ENCODE measurements around the gene WBP1L. TPM values are rescaled to one million over a fixed set of nuclear protein-coding genes. Genes with fewer than 3 reads are reported as not detected.
"Not testable (repeated sequence)": the region's sequence is repeated elsewhere in the genome, so short reads cannot be mapped to it uniquely, and the experiment has no call there.

WBP1L gene
- total RNA-seq, 2 experiments from 2014 or later = 31.7 to 31.9 TPM

- Mint-ChIP-seq H3K27ac (no peak overlapping the region), H3K27me3 (no peaks in the 10 kb centered on the region), H3K36me3 (ENCODE audit: low read depth) (peaks cover 35% of the 10 kb centered on the region), H3K4me1 (peaks cover 24% of the 10 kb centered on the region), H3K9me3 (no peaks in the 10 kb centered on the region), H3K4me3 (no peak overlapping the region)
- ChIA-PET POLR2A (no interaction called here), CTCF (no interaction called here)
- no peak for DNase-seq
Observed at GRCh38 chr10:102813734-102814452, 70.1 kb downstream of the WBP1L start.

DNA sequence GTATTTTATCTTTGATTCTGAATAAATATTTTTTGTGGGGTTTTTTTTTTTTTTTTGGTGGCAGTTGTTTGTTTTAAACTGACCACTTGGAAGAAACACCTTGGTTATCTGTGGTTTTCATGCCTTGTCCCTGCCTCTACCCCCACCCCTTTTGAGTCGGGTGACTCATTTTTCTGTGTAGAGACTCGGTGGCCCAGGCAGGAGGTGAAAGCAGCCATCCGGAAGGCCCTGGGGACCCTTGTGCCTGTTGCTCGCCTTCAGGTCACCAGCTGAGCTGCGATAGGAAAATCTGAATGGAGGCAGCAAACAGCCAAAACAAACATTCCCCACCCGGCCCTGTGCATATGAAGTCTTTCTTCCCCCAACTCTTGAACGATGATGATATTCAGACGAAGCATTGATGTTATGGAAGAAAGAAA is 70.7 kb downstream of the WBP1L start:
- CTCF ChIA-PET = no interaction called here
- no peaks in the 10 kb centered on the region for H3K9me3 Mint-ChIP-seq
- H3K27ac Mint-ChIP-seq = no peak overlapping the region
- POLR2A ChIA-PET = no interaction called here
- no peak overlapping the region for H3K4me3 Mint-ChIP-seq
- H3K4me1 Mint-ChIP-seq = peaks cover 24% of the 10 kb centered on the region
- H3K27me3 Mint-ChIP-seq = no peaks in the 10 kb centered on the region
- H3K36me3 Mint-ChIP-seq (ENCODE audit: low read depth) = peaks cover 35% of the 10 kb centered on the region
- DNase-seq = no peak

DNA sequence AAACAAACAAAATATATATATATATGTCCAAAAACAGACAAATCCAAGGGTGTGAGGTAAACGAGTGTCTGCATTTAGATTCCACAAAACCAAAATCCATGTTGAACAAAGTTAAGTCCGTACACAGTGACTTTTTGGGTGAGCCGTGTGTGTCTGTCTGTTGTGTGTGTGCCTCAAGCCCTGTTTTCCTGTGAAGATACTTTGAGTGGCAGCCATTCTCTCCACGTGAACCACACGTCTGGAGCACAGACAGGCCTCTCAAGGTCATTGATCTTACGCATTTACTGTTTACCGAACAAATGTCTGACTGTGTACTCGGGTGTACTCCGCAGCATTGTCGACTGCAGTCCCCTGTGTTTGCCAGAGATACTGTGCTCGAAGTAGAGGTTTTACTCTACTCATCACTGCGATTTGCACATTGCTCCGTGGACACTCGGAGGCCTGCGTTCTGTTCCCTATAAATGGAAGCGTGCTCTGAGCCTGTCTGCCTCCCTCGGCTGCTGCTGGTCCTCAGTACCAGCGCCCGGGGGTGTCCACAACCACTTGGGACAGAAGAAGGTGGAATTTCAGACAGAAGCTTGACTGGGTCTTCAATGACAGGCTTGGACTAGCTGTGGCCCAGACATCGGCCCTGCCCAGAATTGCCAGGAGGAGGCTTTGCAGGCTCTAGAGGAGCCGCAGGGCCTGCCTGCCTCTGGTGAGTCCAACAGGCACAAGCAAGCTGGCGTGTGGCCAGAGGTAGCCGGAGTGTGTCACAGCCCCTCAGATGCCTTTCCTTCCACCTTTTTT is 71.3 kb downstream of the WBP1L start:
- Mint-ChIP-seq H3K27ac (no peak overlapping the region), H3K27me3 (no peaks in the 10 kb centered on the region), H3K9me3 (no peaks in the 10 kb centered on the region), H3K4me1 (peaks cover 24% of the 10 kb centered on the region), H3K36me3 (ENCODE audit: low read depth) (peaks cover 31% of the 10 kb centered on the region), H3K4me3 (no peak overlapping the region)
- CTCF ChIA-PET = no interaction called here
- POLR2A ChIA-PET = no interaction called here
- no peak for DNase-seq

- H3K27ac Mint-ChIP-seq = no peak overlapping the region
- POLR2A ChIA-PET = no interaction called here
Observed at GRCh38 chr10:102815790-102816549, 72.2 kb downstream of the WBP1L start.

DNA sequence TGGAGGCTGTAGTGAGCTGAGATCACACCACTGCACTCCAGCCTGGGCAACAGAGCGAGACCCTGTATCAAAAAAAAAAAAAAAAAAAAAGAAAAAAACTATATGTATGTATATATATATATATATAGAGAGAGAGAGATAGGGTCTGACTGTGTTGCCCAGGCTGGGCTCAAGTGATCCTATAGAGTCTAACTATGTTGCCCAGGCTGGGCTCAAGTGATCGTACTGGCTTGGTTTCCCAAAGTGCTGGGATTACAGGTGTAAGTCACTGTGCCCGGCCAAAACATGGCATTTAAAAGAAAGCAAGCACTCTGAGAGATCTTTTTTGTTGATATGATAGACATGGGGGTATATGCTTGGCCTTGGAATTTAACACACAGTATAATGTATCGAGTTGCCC is 73.4 kb downstream of the WBP1L start:
- DNase-seq = no peak
- no peaks in the 10 kb centered on the region for H3K27me3 Mint-ChIP-seq
- H3K36me3 Mint-ChIP-seq (ENCODE audit: low read depth) = peaks cover 21% of the 10 kb centered on the region
- no peak overlapping the region for H3K27ac Mint-ChIP-seq
- CTCF ChIA-PET = no interaction called here
- no peaks in the 10 kb centered on the region for H3K9me3 Mint-ChIP-seq
- H3K4me3 Mint-ChIP-seq = no peak overlapping the region
- peaks cover 20% of the 10 kb centered on the region for H3K4me1 Mint-ChIP-seq
- POLR2A ChIA-PET = no interaction called here

More at GRCh38 chr10:102815790-102816549, 72.2 kb downstream of the WBP1L start:
- Mint-ChIP-seq H3K4me3 (no peak overlapping the region), H3K27me3 (no peaks in the 10 kb centered on the region), H3K36me3 (ENCODE audit: low read depth) (peaks cover 29% of the 10 kb centered on the region), H3K9me3 (no peaks in the 10 kb centered on the region), H3K4me1 (peaks cover 24% of the 10 kb centered on the region)
- DNase-seq = no peak
- CTCF ChIA-PET = no interaction called here

DNA sequence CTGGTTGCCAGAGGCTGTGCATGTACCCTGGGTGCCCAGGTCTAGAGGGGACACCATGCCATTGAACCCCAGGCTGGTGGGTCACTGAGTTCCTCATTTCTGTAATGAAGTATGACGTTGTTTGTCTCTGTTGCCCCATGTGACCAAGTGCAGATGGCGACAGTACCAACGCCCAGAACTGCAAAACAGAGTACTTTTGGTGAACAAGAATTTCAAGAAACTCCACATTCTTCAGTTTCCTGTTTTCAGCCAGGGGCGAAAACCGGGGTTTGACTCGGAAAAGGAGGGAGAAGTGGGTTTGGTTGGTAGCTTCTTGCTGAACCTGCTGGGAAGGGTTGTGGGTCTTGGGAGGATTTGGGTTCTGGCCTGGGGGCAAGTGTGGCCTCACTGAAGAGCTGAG is 75.3 kb downstream of the WBP1L start:
- no peak for DNase-seq
- Mint-ChIP-seq H3K9me3 (no peaks in the 10 kb centered on the region), H3K27me3 (no peaks in the 10 kb centered on the region), H3K36me3 (ENCODE audit: low read depth) (peaks cover 10% of the 10 kb centered on the region), H3K4me1 (peaks cover 9% of the 10 kb centered on the region), H3K27ac (no peak overlapping the region), H3K4me3 (no peak overlapping the region)
- POLR2A ChIA-PET = no interaction called here
- CTCF ChIA-PET = no interaction called here

DNA sequence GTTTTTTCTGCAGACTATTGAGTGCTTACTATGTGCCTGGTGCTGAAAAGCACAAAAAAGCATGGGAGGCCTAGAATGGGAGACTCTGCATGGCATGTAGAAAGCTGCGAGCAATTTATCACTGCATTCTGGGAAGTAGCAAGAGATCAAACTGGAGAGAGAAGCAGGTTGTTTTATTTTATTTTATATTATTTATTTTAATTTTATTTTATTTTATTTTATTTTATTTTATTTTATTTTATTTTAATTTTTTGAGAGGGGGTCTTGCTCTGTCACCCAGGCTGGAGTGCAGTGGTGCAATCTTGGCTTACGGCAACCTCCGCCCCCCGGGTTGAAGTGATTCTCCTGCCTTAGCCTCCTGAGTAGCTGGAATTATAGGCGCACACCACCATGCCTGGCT is 76.3 kb downstream of the WBP1L start:
- H3K4me1 Mint-ChIP-seq = not testable (repeated sequence)

DNA sequence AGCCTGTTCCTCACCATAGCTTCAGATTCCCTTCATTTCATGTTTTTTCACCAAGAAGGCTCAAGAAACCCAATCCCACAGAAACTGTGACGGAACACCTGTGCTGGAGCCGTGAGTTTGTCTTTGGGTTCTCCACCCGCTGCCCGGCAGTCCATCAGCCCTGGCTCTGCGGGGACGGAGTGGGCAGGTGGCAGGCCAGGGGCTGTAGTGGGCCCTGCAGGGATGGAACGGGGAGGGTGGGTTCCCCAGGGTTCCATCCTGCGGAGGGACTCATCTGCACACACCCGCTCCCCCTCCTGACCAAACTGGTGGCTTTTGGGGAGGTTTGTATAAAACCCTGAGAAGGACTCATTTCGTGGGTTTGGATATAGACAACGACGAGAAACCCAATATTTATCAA is 78.5 kb downstream of the WBP1L start:
- H3K27ac Mint-ChIP-seq = no peak overlapping the region
- no peaks in the 10 kb centered on the region for H3K9me3 Mint-ChIP-seq
- H3K4me1 Mint-ChIP-seq = no peaks in the 10 kb centered on the region
- H3K4me3 Mint-ChIP-seq = no peak overlapping the region
- DNase-seq = no peak
- H3K36me3 Mint-ChIP-seq (ENCODE audit: low read depth) = no peaks in the 10 kb centered on the region
- peaks cover 2% of the 10 kb centered on the region for H3K27me3 Mint-ChIP-seq
- ChIA-PET CTCF (no interaction called here), POLR2A (interaction anchor here (0.9 kb wide), 1 partner anchor 107 kb away, joined by 3 read pairs; the partner anchor contains the start of gene SFXN2)

More for the DNA sequence above, 76.3 kb downstream of the WBP1L start:
- H3K27me3 Mint-ChIP-seq; POLR2A ChIA-PET; DNase-seq; H3K9me3 Mint-ChIP-seq; H3K27ac Mint-ChIP-seq; H3K36me3 Mint-ChIP-seq (ENCODE audit: low read depth); H3K4me3 Mint-ChIP-seq: not testable (repeated sequence)
- CTCF ChIA-PET = interaction anchor here (0.6 kb wide), 1 partner anchor 134 kb away, joined by 3 read pairs; no protein-coding TSS in a partner anchor

GRCh38 chr10:102824664-102825063 is 80.9 kb downstream of the WBP1L start:
- H3K27ac Mint-ChIP-seq = no peak overlapping the region
- no peak overlapping the region for H3K4me3 Mint-ChIP-seq
- CTCF ChIA-PET = no interaction called here
- no peaks in the 10 kb centered on the region for H3K9me3 Mint-ChIP-seq
- POLR2A ChIA-PET = no interaction called here
- no peaks in the 10 kb centered on the region for H3K4me1 Mint-ChIP-seq
- peaks cover 2% of the 10 kb centered on the region for H3K27me3 Mint-ChIP-seq
- H3K36me3 Mint-ChIP-seq (ENCODE audit: low read depth) = no peaks in the 10 kb centered on the region
- no peak for DNase-seq

- ChIA-PET CTCF (no interaction called here), POLR2A (interaction anchor here (0.6 kb wide), 1 partner anchor 228 kb away, joined by 3 read pairs; no protein-coding TSS in a partner anchor)
- peaks cover 3% of the 10 kb centered on the region for H3K4me1 Mint-ChIP-seq
- no peak overlapping the region for H3K27ac Mint-ChIP-seq
- peaks cover 2% of the 10 kb centered on the region for H3K27me3 Mint-ChIP-seq
- H3K9me3 Mint-ChIP-seq = no peaks in the 10 kb centered on the region
- no peak for DNase-seq
- no peaks in the 10 kb centered on the region for H3K36me3 Mint-ChIP-seq (ENCODE audit: low read depth)
- no peak overlapping the region for H3K4me3 Mint-ChIP-seq
Observed at GRCh38 chr10:102826148-102826796, 82.5 kb downstream of the WBP1L start.

DNA sequence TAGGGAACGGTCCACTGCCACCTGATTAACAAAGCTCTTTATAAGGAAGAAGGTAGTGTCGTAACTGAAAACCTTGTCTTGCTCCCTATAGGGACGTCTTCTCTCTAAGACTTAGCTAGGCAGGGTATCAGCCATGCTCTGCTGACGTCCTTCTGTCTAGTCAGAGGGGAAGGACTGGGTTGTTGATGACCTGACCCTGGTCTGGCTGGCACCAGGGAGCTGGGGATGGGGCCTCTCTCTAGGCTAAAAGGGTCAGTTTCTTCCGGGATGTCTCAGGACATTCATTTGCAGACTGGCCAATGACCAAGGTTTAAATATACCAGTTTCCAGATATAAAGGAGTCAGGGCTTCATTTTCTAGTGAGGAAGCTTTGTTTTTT is 83.8 kb downstream of the WBP1L start:
- Mint-ChIP-seq H3K36me3 (ENCODE audit: low read depth) (no peaks in the 10 kb centered on the region), H3K9me3 (no peaks in the 10 kb centered on the region), H3K27ac (no peak overlapping the region), H3K27me3 (peaks cover 2% of the 10 kb centered on the region), H3K4me3 (no peak overlapping the region), H3K4me1 (peaks cover 3% of the 10 kb centered on the region)
- no peak for DNase-seq
- CTCF ChIA-PET = no interaction called here
- POLR2A ChIA-PET = no interaction called here

DNA sequence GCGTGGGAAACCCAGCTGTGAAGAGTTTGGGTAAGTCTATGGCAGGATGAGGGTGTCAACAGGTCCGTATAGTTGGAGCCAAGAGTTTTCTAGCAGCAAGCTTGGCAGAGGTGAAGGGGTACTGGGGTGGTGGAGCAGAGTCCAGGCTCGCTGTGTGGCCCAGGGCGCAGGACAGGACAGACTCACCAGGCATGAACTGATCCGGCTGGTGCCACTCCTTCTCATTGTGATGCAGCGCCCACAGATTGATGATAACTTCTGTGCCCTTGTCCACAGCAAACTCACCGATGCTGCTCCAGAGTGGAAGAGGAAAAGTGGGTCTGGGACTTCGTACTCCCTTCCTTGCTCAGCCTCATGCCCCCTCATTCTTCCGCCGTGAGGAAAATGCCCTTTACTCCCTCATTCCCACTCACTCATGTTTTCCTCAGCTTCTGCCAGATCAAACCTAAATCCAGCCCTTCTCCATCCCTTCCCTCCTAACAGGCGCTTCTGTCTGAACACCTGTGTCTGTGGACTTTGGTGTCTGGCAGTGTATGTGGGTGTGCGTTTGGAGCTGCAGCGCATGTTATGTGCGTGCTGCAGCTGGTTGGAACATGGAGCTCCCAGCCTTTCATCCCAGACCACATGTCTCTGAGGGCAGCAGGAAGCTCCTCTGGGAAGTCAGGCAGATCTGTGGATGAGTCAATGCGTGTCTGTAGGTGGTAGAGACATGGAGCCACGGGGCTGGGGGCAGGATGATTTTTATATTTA is 87.7 kb downstream of the WBP1L start:
- Mint-ChIP-seq H3K4me1 (peaks cover 3% of the 10 kb centered on the region), H3K27me3 (no peaks in the 10 kb centered on the region), H3K27ac (no peak overlapping the region), H3K4me3 (no peak overlapping the region), H3K9me3 (no peaks in the 10 kb centered on the region), H3K36me3 (ENCODE audit: low read depth) (no peaks in the 10 kb centered on the region)
- POLR2A ChIA-PET = no interaction called here
- CTCF ChIA-PET = interaction anchor here (0.6 to 1.4 kb wide), 2 partner anchors 8 to 473 kb away, joined by 3 to 5 read pairs; no protein-coding TSS in a partner anchor
- no peak for DNase-seq
